Psoas muscle (tissue), 8 donors: ENCODE results near the gene FKBP11. TPM values are rescaled to one million over a fixed set of nuclear protein-coding genes. Genes with fewer than 3 reads are reported as not detected.

Experiments
- ATAC-seq, 4 donors: fragments of 200-7000 bp; cut with Tn5 transposase; one replicate each; pipeline ENCODE4 v1.9.1; 2020; ENCODE audit warnings: moderate library complexity in 3 of 4, mild to moderate bottlenecking in 2 of 4
- DNase-seq, 2 donors: peaks; one replicate each; pipeline ENCODE4 v3.0.0-alpha.2; 2020
- H3K27ac ChIP-seq: fragments of 200-600 bp; one replicate; pipeline ENCODE4 v1.8.0; 2022
- H3K27me3 ChIP-seq, 3 donors: fragments of 200-600 bp in 1 of 3; one replicate each; pipeline versions ENCODE4 v1.6.1 to v1.8.0; 2013 to 2022; ENCODE audit warnings: low read length in 2 of 3, mild to moderate bottlenecking in 2 of 3, moderate library complexity in 1 of 3; ENCODE audit not compliant: insufficient read depth in 3 of 3
- H3K36me3 ChIP-seq, 2 donors: fragments of 200-600 bp in 1 of 2; one replicate each; pipeline versions ENCODE4 v1.6.1 to v1.8.0; 2013 to 2022; ENCODE audit warnings: low read depth in 1 of 2, mild to moderate bottlenecking in 1 of 2, moderate library complexity in 1 of 2; ENCODE audit not compliant: insufficient read depth in 1 of 2
- H3K4me1 ChIP-seq: fragments of 200-600 bp; one replicate; pipeline ENCODE4 v1.8.0; 2022
- H3K4me3 ChIP-seq: fragments of 200-600 bp; one replicate; pipeline ENCODE4 v1.8.0; 2022; ENCODE audit warnings: mild to moderate bottlenecking
- H3K9me3 ChIP-seq: fragments of 200-600 bp; one replicate; pipeline ENCODE4 v1.8.0; 2022
- CTCF ChIP-seq: fragments of 200-600 bp; IDR thresholded peaks from one replicate; pipeline ENCODE4 v1.8.0; 2022; ENCODE audit warnings: antibody characterized with exemption
- WGBS, 3 donors: extraction: QIAGEN DNeasy Blood & Tissue Kit; methylation state at CpG; one replicate each; pipeline versions ENCODE4 v1.1.6 to v1.1.7; 2013; 5-methylcytosine and 5-hydroxymethylcytosine counted together
- intact Hi-C, 2 donors: fragments of 100-400 bp; cut with DNase I; formaldehyde crosslinking; loops; one replicate each; pipeline versions ENCODE4 v1.11.0 to v1.14.2; 2022
- polyA plus RNA-seq, 3 donors: library from polyadenylated mRNA; stranded (reverse); fragments of 200-250 nt; gene quantifications; one replicate each; pipeline ENCODE4 v1.2.3, GENCODE V29; 2013
- total RNA-seq, 4 donors: library from RNA; stranded (reverse); fragmentation: NEBNext Ultra II Directional in 2 of 4; extraction: Animal tissue kit (Norgen Biotek cat#: 25700) in 2 of 4; gene quantifications; one replicate each; pipeline versions ENCODE4 v1.2.1 to v1.2.4, GENCODE V29; 2021 to 2023
- donor health status: healthy with polysubstance abuse.
- donor health status: DM: no; HTN: no; CAD: no; lungs with moderate emphysema.
- donor health status: Bipolar disorder and iron deficiency.
- donor health status: healthy.
- donor health status: DM: yes; HTN: yes; CAD: no.
- donor health status: DM: no; HTN: no; CAD: no.
- donor health status: DM: no; HTN: no; CAD: no.
- donor health status: DM: yes; HTN: yes; CAD: no.

Gene FKBP11
- total and polyA plus RNA-seq, 7 donors, result 1.6 to 7.8 (median 2.6) TPM

GRCh38 chr12:48933664-48934311 lies 8.5 kb upstream of the FKBP11 start:
- 88 to 92% (median 89%) methylated on average over 9 of the region's 9 CpGs for WGBS, 3 donors
- intact Hi-C loops, result no loop called here
- no peak for DNase-seq
- Histone ChIP-seq H3K27ac (no peak overlapping the region), H3K27me3 (no peaks in the 10 kb centered on the region), H3K9me3 (no peaks in the 10 kb centered on the region), H3K4me1 (no peaks in the 10 kb centered on the region), H3K36me3 (peaks cover 0 to 46% of the 10 kb centered on the region in 2 donors), H3K4me3 (no peak overlapping the region)
- no peak for TF ChIP-seq CTCF
- no peak for ATAC-seq

GRCh38 chr12:48932878-48933277 lies 7.6 kb upstream of the FKBP11 start:
- no peak for ATAC-seq
- H3K36me3 ChIP-seq, result peaks cover 0 to 39% of the 10 kb centered on the region in 2 donors
- no peak for TF ChIP-seq CTCF
- 66 to 91% (median 74%) methylated on average over 2 of the region's 2 CpGs for WGBS, 3 donors
- no peaks in the 10 kb centered on the region for H3K4me1 ChIP-seq
- H3K27ac ChIP-seq, result no peak overlapping the region
- no peaks in the 10 kb centered on the region for H3K9me3 ChIP-seq
- intact Hi-C loops, result no loop called here
- no peak overlapping the region for H3K4me3 ChIP-seq
- DNase-seq, result no peak
- no peaks in the 10 kb centered on the region for H3K27me3 ChIP-seq

GRCh38 chr12:48930475-48930874 lies 5.2 kb upstream of the FKBP11 start:
- H3K36me3 ChIP-seq, result peaks cover 0 to 30% of the 10 kb centered on the region in 2 donors
- H3K27me3 ChIP-seq, result peaks cover 0 to 3% (median 0%) of the 10 kb centered on the region in 3 donors
- DNase-seq, result no peak
- H3K9me3 ChIP-seq, result no peaks in the 10 kb centered on the region
- intact Hi-C loops, result no loop called here
- no peak for ATAC-seq
- H3K27ac ChIP-seq, result no peak overlapping the region
- TF ChIP-seq CTCF, result no peak
- H3K4me1 ChIP-seq, result no peaks in the 10 kb centered on the region
- WGBS, 3 donors, result 79 to 86% (median 83%) methylated on average over 4 of the region's 4 CpGs
- no peak overlapping the region for H3K4me3 ChIP-seq

- Histone ChIP-seq H3K27me3 (peaks cover 0 to 7% (median 0%) of the 10 kb centered on the region in 3 donors), H3K4me1 (no peaks in the 10 kb centered on the region), H3K27ac (no peak overlapping the region), H3K36me3 (peaks cover 0 to 29% of the 10 kb centered on the region in 2 donors), H3K9me3 (no peaks in the 10 kb centered on the region), H3K4me3 (no peak overlapping the region)
- no peak for ATAC-seq
- WGBS, 3 donors, result 68 to 90% (median 82%) methylated on average over 1 of the region's 1 CpG
- TF ChIP-seq CTCF, result no peak
- DNase-seq, result no peak
- intact Hi-C loops, result no loop called here
These were observed 4.3 kb upstream of the FKBP11 start for GRCh38 chr12:48929551-48929950.

GRCh38 chr12:48927261-48927660 lies 2.0 kb upstream of the FKBP11 start:
- Histone ChIP-seq H3K9me3 (no peaks in the 10 kb centered on the region), H3K4me1 (no peaks in the 10 kb centered on the region), H3K27ac (no peak overlapping the region), H3K4me3 (no peak overlapping the region), H3K27me3 (peaks cover 0 to 7% (median 0%) of the 10 kb centered on the region in 3 donors), H3K36me3 (peaks cover under 1 to 17% of the 10 kb centered on the region in 2 donors)
- ATAC-seq (no peak), DNase-seq (no peak)
- no peak for TF ChIP-seq CTCF
- intact Hi-C loops, result no loop called here
- 95 to 97% (median 95%) methylated on average over 2 of the region's 2 CpGs for WGBS, 3 donors
